Keratinocyte (primary cell): ENCODE results near the gene AFG3L2.

ENCODE experiments used
- EZH2 ChIP-seq: IDR thresholded peaks from one replicate; pipeline ENCODE4 v1.6.1; 2012; ENCODE audit warnings: inconsistent platforms, mild to moderate bottlenecking, low read length, moderate library complexity
- TF ChIP-seq, protein P1 (sequence below), 3 experiments: IDR thresholded peaks in 1 of 3; conservative IDR thresholded peaks in 1 of 3; optimal IDR thresholded peaks in 1 of 3; 2 replicates in 2 of 3; 3 replicates in 1 of 3; pipeline versions ENCODE3 to v1.5.1; 2011; ENCODE audit warnings: low read length in 3 of 3, mild to moderate bottlenecking in 3 of 3, moderate library complexity in 2 of 3, control low read depth in 1 of 3, inconsistent platforms in 1 of 3; ENCODE audit not compliant: insufficient read depth in 2 of 3; ENCODE audit errors: extremely low read depth in 1 of 3

DNA sequence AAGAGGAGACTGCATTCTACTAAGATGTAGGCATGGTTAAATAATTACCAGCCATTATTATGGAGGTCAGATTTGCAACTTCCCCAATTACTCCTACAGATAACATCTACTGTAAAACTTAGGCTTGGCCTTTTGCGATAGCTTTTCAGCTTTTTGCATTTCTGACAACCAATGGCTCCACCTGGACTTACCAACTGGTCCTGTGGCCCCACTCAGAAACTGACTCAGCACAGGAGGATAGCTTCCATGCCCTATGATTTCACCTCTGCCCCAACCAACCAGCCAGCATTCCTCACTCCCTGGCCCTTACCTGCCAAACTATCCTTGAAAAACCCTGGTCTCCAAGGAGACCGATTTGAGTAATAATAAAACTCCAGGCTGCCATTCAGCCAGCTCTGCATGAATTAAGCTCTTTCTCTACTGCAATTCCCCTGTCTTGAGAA lies 40.8 kb downstream of the AFG3L2 start:
- TF ChIP-seq, protein P1, sequence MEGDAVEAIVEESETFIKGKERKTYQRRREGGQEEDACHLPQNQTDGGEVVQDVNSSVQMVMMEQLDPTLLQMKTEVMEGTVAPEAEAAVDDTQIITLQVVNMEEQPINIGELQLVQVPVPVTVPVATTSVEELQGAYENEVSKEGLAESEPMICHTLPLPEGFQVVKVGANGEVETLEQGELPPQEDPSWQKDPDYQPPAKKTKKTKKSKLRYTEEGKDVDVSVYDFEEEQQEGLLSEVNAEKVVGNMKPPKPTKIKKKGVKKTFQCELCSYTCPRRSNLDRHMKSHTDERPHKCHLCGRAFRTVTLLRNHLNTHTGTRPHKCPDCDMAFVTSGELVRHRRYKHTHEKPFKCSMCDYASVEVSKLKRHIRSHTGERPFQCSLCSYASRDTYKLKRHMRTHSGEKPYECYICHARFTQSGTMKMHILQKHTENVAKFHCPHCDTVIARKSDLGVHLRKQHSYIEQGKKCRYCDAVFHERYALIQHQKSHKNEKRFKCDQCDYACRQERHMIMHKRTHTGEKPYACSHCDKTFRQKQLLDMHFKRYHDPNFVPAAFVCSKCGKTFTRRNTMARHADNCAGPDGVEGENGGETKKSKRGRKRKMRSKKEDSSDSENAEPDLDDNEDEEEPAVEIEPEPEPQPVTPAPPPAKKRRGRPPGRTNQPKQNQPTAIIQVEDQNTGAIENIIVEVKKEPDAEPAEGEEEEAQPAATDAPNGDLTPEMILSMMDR (optimal IDR thresholded peaks at IDR 0.05 in 1 of 3, IDR thresholded peaks at IDR 0.05 in 1 of 3, conservative IDR thresholded peaks at IDR 0.05 in 1 of 3; ENCODE audit: extremely low read depth in 1 of 3, insufficient read depth in 2 of 3, low read length in 3 of 3) = no peak
- TF ChIP-seq EZH2 = no peak
